Loucy (cell line): Measurements from ENCODE around the gene PPFIA1.

Experiments
- H2AFZ ChIP-seq: fragments of 200-600 bp; sonication (generic); 2 replicates; pipeline ENCODE4 v1.6.0; 2016; ENCODE audit warnings: antibody characterized with exemption, mild to moderate bottlenecking, low read length, moderate library complexity
- H3F3A ChIP-seq: fragments of 200-600 bp; 2 replicates; pipeline ENCODE4 v1.6.0; 2016; ENCODE audit warnings: antibody characterized with exemption, low read depth, mild to moderate bottlenecking
- H3K27me3 ChIP-seq: fragments of 200-600 bp; sonication (generic); 2 replicates; pipeline ENCODE4 v1.6.1; 2014; ENCODE audit warnings: low read length, mild to moderate bottlenecking; ENCODE audit not compliant: insufficient read depth, poor library complexity, severe bottlenecking
- H3K36me3 ChIP-seq: fragments of 200-600 bp; sonication (generic); 2 replicates; pipeline ENCODE4 v1.6.1; 2016; ENCODE audit warnings: low read length; ENCODE audit not compliant: insufficient read depth
- H3K4me1 ChIP-seq: fragments of 200-600 bp; sonication (generic); 2 replicates; pipeline ENCODE4 v1.5.1; 2014; ENCODE audit warnings: low read length, mild to moderate bottlenecking; ENCODE audit not compliant: insufficient read depth, poor library complexity, severe bottlenecking
- H3K4me2 ChIP-seq: fragments of 200-600 bp; sonication (generic); 2 replicates; pipeline ENCODE4 v1.6.0; 2014; ENCODE audit warnings: antibody characterized with exemption, low read length, low read depth, mild to moderate bottlenecking; ENCODE audit not compliant: poor library complexity, severe bottlenecking
- H3K4me3 ChIP-seq: fragments of 200-600 bp; sonication (generic); 2 replicates; pipeline ENCODE4 v1.5.1; 2014; ENCODE audit warnings: low read length, mild to moderate bottlenecking, mixed read lengths; ENCODE audit not compliant: poor library complexity, severe bottlenecking
- H3K79me2 ChIP-seq: fragments of 200-600 bp; sonication (generic); 2 replicates; pipeline ENCODE4 v1.6.1; 2014; ENCODE audit warnings: low read length; ENCODE audit not compliant: insufficient read depth
- H3K9ac ChIP-seq: fragments of 200-600 bp; sonication (generic); 2 replicates; pipeline ENCODE4 v1.6.0; 2014; ENCODE audit warnings: mild to moderate bottlenecking, low read depth, low read length, moderate library complexity; ENCODE audit not compliant: poor library complexity, severe bottlenecking
- H3K9me2 ChIP-seq: fragments of 200-600 bp; sonication (generic); replicated peaks from 2 replicates; pipeline ENCODE4 v1.6.1; 2016; ENCODE audit warnings: low read depth, low read length, mixed read lengths
- H3K9me3 ChIP-seq: fragments of 200-600 bp; sonication (generic); 2 replicates; pipeline ENCODE4 v1.6.1; 2014; ENCODE audit warnings: mild to moderate bottlenecking, antibody characterized with exemption, low read length, low read depth; ENCODE audit not compliant: insufficient read depth
- H4K20me1 ChIP-seq: fragments of 200-600 bp; sonication (generic); 2 replicates; pipeline ENCODE4 v1.6.0; 2014; ENCODE audit warnings: antibody characterized with exemption, low read length, mild to moderate bottlenecking; ENCODE audit not compliant: insufficient read depth, poor library complexity, severe bottlenecking
- CTCF ChIP-seq: fragments of 200-600 bp; sonication (generic); conservative IDR thresholded peaks from 2 replicates; pipeline ENCODE4 v1.5.1; 2014; ENCODE audit warnings: mild to moderate bottlenecking, antibody characterized with exemption, low read length
- EZH2phosphoT487 ChIP-seq: fragments of 200-600 bp; IDR thresholded peaks from 2 replicates; pipeline ENCODE4 v1.6.1; 2018; ENCODE audit warnings: antibody characterized with exemption, mild to moderate bottlenecking, moderate library complexity, borderline replicate concordance

PPFIA1 gene

GRCh38 chr11:70348608-70349007, 78.1 kb downstream of the PPFIA1 start:
- Histone ChIP-seq H3K4me3 (no peak overlapping the region), H3K27me3 (no peaks in the 10 kb centered on the region), H4K20me1 (peaks cover 4% of the 10 kb centered on the region), H3K4me2 (no peak overlapping the region), H3K36me3 (peaks cover 46% of the 10 kb centered on the region), H3K4me1 (no peaks in the 10 kb centered on the region), H3F3A (no peaks in the 10 kb centered on the region), H3K9ac (no peak overlapping the region), H3K9me3 (no peaks in the 10 kb centered on the region), H3K9me2 (no peaks in the 10 kb centered on the region), H3K79me2 (no peaks in the 10 kb centered on the region), H2AFZ (no peak overlapping the region)
- TF ChIP-seq EZH2phosphoT487 (no peak), CTCF (no peak)

GRCh38 chr11:70351646-70352045, 81.2 kb downstream of the PPFIA1 start:
- peaks cover 51% of the 10 kb centered on the region for H3K36me3 ChIP-seq

GRCh38 chr11:70352100-70352499, 81.6 kb downstream of the PPFIA1 start:
- no peaks in the 10 kb centered on the region for H3K9me2 ChIP-seq
- TF ChIP-seq EZH2phosphoT487 (no peak), CTCF (no peak)
- H3K79me2 ChIP-seq, result no peaks in the 10 kb centered on the region
- no peaks in the 10 kb centered on the region for H3K4me1 ChIP-seq
- H3K27me3 ChIP-seq, result no peaks in the 10 kb centered on the region
- no peak overlapping the region for H3K4me3 ChIP-seq
- H3K9me3 ChIP-seq, result no peaks in the 10 kb centered on the region
- H2AFZ ChIP-seq, result no peak overlapping the region
- no peak overlapping the region for H3K9ac ChIP-seq
- no peak overlapping the region for H3K4me2 ChIP-seq
- peaks cover 4% of the 10 kb centered on the region for H4K20me1 ChIP-seq
- peaks cover 51% of the 10 kb centered on the region for H3K36me3 ChIP-seq
- no peaks in the 10 kb centered on the region for H3F3A ChIP-seq

More at GRCh38 chr11:70351646-70352045, 81.2 kb downstream of the PPFIA1 start:
- TF ChIP-seq CTCF (no peak), EZH2phosphoT487 (no peak)
- Histone ChIP-seq H3K4me1 (no peaks in the 10 kb centered on the region), H3F3A (no peaks in the 10 kb centered on the region), H3K9ac (no peak overlapping the region), H3K4me3 (no peak overlapping the region), H2AFZ (no peak overlapping the region), H4K20me1 (peaks cover 4% of the 10 kb centered on the region), H3K4me2 (no peak overlapping the region), H3K27me3 (no peaks in the 10 kb centered on the region), H3K79me2 (no peaks in the 10 kb centered on the region), H3K9me2 (no peaks in the 10 kb centered on the region), H3K9me3 (no peaks in the 10 kb centered on the region)
